Activated CD4-positive, CD25-positive, alpha-beta regulatory T cell treated with anti-CD3 and anti-CD28 coated beads, Interleukin-2, amount 50 U/mL, for 16 hours (primary cell): Measurements from ENCODE around the gene RAB3GAP1.
"Not testable (repeated sequence)": the region's sequence is repeated elsewhere in the genome, so short reads cannot be mapped to it uniquely, and the experiment has no call there.

Source experiments
- DNase-seq: peaks from one replicate; pipeline ENCODE4 v3.0.0-alpha.2; 2020; ENCODE audit warnings: low read depth, low spot score

Gene RAB3GAP1

DNA sequence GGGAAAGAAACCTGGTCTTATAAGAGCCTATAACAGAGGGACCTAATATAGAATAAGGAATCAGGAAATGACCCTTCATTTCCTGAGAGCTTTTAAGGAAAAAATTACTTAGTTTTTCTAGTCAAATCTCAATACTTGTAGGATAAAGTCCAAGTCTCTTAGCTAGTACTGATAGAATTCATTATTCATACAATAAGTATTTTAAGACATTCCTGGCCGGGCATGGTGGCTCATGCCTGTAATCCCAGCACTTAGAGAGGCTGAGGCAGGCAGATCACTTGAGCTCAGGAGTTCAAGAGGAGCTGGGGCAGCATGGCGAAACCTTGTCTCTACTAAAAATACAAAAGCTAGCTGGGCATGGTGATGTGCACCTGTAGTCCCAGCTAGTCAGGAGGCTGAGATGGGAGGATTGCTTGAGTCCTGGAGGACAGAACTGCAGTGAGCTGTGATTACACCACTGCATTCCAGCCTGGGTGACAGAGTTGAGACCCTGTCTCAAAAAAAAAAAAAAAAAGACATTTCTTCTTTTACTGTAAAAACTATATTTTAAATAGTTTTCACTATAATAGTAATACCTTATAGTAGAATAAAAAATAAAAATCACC is 3.2 kb downstream of the RAB3GAP1 start:
- no peak for DNase-seq

DNA sequence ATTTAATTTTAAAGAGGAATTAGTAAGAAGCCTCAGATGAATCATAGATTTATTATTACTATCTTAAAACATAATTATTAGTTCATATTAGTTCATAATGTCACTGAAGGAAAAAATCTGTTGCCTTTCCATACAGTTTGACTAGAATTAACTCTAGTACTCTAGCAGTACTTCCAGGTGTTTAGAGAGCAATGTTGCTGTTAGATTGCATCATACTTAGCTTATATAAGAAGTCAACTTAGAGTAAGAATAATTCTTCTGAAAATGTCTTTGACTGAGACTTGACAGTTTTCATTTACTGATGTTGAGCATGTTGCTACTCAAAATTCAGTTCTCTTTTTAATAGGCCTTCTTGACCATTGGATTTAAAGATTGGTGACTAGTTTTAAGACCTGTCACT is 4.7 kb downstream of the RAB3GAP1 start:
- DNase-seq: no peak

DNA sequence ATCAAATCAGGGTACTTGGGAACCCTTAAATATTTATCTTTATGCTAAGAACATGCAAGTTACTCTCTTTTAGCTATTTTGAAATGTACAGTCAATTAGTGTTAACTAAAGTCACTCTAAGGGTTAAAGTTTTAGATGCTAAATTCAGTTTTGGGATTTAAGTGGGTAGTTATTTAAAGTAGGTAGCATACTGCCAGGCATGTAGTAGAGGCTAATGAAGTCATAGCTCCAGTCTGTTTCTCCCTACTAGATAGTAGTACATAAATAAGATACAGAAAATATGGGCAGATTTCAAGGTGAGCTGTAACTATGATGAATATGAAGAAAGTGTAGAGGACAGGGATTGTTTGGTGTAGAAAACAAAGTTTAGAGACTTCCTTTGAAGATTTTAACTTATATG is 7.5 kb downstream of the RAB3GAP1 start:
- no peak for DNase-seq

DNA sequence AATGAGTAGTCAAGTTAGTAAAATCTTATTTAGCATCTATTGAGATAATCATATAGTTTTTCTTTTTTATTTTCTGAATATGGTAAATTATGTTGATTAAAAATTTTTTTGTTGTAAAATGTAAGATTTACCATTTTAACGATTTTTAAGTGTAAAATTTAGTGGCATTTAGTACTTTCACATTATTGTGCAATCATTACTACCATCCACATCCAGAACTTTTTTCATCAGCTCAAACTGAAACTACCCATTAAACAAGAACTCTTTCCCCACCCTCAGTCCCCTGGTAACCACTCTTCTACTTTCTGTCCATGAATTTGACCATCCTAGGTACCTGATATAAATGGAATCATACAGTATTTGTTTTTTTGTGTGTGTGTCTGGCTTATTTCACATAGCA is 11.1 kb downstream of the RAB3GAP1 start:
- no peak for DNase-seq

DNA sequence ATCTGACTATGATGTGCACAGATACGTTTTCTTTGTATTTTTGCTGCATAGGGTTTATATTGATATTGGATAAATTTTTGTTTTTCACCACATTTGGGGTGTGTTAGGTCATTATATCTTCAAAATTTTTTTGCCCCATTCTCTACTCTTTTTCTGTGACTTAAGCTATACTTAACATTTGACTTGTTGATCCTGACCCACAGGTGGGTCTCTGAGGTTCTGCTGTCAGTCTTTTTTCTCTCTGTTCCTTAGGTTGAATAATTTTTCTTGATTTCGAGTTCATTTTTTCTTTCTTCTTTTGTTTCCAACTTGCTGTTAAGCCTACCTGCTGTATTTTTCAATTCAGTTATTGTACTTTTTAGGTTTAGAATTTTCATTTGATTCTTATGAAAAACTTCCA is 12.1 kb downstream of the RAB3GAP1 start:
- DNase-seq: no peak

DNA sequence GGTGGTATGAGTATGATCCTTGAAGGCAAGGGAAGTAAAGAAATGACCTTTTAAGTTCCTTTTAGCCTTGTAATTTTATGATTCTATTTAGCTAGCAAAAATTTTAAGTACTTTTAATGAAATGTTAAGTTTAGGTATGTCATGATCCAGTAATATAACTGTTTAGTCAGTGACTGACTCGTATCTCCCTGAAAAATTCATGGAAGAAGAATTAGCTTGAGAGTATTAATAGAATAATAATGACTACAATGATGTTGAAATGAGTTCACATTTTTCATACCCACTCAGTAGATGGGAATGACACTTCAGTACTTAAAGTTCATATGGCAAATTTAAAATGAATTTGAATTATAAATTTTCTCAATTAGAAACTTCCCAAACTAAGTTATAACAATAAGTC is 14.6 kb downstream of the RAB3GAP1 start:
- DNase-seq: no peak

DNA sequence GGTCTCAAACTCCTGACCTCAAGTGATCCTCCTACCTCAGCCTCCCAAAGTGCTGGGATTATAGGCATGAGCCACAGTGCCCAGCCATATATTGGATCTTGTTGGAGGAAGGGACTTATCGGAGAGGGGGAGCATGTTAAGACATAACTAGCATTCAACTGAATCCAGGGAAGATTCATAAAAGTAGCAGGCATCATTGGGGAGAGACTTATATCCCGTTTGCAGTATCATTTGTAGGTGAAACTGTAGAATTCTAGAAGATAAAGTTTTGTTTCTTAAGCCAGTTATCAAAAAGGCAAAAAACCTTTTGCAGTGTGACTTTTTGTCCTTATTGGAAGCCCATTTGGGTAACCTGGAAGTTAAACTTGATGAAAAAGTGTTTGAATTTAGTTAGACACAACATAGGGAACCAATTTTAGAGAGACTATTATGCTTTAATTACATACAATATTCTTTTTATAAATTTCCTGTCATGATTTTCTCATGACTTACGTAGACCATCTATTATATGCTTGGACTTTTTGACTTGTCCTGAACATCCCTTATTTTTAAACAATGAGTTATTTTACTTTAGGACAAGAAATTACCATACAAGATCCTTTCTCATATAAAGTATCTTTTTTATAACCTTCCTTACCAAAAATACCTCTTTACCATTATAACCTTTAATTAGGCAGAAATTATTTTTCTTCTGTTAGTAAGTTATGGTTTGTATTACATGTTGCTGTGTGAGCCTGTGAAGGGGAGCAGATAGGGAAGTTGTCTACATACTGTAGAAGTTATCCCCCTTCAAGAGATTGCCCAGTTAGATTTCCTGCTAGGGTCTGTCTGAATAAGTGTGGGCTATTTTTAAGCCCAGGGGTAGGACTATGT is 20.3 kb downstream of the RAB3GAP1 start:
- DNase-seq: no peak

DNA sequence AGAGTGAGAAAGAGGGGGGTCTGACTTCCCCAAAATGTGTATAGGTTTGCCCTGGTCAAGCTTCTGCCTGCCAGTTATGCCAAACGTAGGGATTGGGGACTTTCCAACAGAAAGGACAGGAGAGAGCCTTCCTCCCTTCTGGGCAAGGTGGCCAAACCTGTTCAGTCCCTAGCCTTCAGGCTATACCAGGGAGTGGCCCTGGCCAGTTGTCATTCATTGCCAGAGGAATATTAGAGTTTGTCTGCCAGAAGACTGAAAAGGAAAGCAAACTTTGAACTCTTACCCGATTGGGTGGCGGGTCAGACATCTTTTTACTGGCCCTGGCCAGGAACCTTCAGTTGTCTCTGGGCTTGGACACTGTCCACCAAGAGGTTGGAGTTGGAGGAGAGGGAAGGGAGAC is 22.1 kb downstream of the RAB3GAP1 start:
- DNase-seq: no peak

DNA sequence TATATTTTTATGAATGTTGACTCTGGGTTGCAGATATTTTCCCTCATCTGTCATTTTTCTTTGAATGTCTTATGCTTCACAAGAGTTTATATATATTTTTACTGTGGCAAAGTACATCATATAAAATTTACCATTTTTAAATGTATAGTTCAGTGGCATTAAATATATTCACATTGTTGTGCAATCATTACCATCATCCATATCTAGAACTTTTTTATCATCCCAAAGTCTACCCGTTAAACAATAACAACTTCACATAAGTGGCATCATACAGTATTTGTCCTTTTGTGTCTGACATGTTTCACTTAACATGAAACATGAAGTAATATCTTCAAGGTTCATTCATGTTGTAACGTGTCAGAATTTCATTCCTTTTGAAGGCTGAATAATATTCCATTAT is 24.5 kb downstream of the RAB3GAP1 start:
- no peak for DNase-seq

DNA sequence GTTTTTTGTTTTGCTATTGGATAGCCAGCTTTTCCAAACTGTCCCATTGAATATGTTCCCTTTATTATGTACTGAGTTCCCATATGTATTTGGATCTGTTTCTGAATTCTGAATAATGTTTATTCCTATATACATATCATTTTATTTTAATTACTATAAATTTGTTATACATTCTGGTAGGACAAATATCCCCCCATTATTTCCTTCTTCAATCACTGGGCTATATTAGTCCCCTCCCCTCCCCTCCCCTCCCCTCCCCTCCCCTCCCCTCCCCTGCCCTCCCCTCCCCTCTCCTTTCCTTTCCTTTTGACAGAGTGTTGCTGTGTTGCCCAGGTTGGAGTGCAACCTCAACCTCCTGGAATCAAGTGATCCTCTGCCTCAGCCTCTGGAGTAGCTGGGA is 26.3 kb downstream of the RAB3GAP1 start:
- no peak for DNase-seq

DNA sequence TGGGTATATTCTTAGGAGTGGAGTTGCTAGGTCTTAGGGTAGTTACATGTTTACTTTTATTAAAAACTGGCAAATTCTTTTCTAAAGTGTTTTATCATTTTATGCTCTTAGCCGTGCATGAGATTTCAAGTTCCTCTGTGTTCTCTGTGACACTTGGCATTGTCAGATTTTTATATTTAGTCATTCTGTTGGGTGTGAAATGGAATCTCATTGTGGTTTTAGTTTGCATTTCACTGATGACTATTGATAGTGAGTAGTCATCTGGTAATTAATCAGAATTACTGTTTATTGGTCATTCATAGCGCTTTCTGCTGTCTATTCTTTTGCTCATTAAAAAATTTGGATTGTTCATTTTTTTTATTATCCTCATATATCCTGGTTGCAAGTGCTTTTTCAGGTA is 34.1 kb downstream of the RAB3GAP1 start:
- no peak for DNase-seq

DNA sequence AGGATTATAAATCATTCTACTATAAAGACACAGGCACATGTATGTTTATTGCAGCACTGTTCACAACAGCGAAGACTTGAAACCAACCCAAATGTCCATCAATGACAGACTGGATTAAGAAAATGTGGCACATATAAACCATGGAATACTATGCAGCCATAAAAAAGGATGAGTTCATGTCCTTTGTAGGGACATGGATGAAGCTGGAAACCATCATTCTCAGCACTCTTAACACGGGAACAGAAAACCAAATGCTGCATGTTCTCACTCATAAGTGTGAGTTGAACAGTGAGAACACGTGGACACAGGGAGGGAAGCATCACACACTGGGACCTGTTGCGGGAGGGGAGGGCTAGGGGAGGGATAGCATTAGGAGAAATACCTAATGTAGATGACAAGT is 37.5 kb downstream of the RAB3GAP1 start:
- not testable (repeated sequence) for DNase-seq

DNA sequence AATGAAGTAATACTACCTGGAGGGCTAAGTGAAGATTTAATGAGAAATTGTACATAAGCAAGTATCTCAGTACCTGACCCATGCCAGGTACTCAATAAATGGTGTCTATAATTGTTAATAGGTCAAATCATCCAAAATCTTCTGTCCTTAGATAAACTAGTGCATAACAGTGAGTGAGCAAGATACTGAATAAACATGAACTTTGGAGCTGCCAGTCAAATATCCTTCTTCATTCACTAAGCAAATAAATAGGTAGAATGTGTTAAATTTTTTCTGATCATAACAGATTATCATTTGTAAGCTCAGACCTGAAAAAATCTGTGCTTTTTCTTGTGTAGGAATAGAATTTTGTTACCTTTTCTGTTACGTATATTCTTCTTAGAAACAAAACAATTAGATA is 39.6 kb downstream of the RAB3GAP1 start:
- DNase-seq: no peak

DNA sequence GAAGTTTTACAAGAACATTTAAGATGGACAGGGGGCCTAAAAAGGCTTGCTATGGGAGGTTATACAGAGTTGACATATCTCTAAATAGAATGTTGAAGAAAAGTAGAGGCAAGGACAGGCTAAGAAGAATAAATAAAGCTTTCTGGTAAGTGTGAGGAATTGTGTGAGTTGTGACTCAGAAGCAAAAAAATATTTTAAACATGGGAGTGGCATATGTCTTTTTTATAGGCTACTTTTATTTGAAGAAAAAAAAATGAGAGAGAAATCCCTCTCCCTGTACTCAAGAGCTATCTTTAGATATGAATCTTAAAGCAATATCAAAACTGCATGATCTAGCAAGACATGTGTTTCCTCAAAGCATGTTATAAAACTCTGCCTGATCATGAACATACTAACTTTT is 41.1 kb downstream of the RAB3GAP1 start:
- no peak for DNase-seq

DNA sequence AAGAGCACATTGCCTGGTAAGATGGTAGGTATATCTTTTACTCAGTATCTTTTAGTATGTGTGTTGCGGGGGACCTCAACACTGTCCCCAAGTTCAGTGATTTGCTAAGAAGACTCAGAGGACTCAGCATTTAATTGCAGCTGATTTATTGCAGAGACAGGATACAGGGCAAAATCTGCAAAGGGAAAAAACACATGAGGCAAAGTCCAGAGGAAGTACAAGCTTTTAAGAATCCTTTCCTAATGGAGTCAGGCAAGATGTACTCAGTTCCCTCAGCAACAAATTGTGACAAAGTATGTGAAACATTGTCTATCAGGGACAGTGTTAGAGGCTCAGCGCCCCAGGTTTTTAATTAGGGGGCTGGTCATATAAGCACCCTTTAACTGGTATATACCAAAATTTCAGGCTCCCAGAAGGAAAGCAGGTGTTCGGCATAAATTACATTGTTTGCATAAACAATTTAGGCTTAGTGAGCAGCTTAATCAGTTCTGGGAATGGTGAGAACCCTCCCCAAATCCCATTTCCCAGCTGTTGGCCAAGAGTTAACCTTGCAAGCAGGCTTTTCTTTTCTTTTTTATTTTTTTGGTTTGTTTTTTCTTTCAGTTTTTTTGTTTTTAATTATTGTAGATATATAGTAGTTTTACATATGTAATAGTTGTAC is 41.7 kb downstream of the RAB3GAP1 start:
- DNase-seq: no peak

DNA sequence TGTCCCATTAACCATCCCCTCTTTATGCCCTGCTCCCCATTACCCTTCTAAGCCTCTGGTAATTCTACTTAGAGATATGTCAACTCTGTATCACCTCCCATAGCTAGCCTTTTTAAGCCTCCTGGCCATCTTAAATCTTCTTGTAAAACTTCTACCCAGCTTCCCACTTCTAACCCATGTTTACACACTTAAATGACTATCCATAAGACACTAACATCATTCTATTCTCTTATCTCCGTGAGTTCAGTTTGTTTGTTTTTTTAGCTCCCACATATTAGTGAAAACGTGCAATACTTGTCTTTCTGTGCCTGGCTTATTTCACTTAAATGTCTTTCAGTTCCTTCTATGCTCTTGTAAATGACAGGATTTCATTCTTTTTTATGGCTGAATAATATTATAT is 42.4 kb downstream of the RAB3GAP1 start:
- DNase-seq: no peak

DNA sequence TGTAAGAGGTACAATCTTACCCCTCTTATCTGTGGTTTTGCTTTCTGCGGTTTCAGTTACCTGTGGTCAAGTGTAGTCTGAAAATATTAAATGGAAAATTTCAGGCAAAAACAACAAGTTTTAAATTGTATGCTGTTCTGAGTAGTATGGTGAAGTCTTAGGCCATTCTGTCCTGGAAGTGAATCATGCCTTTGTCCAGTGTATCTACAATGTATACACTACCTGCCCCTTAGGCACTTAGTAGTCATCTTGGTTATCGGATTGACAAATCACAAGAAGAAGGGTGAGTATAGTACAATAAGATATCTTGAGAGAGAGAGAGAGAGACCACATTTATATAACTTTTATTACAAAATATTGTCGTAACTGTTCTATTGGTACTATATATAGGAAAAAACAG is 43.5 kb downstream of the RAB3GAP1 start:
- no peak for DNase-seq

DNA sequence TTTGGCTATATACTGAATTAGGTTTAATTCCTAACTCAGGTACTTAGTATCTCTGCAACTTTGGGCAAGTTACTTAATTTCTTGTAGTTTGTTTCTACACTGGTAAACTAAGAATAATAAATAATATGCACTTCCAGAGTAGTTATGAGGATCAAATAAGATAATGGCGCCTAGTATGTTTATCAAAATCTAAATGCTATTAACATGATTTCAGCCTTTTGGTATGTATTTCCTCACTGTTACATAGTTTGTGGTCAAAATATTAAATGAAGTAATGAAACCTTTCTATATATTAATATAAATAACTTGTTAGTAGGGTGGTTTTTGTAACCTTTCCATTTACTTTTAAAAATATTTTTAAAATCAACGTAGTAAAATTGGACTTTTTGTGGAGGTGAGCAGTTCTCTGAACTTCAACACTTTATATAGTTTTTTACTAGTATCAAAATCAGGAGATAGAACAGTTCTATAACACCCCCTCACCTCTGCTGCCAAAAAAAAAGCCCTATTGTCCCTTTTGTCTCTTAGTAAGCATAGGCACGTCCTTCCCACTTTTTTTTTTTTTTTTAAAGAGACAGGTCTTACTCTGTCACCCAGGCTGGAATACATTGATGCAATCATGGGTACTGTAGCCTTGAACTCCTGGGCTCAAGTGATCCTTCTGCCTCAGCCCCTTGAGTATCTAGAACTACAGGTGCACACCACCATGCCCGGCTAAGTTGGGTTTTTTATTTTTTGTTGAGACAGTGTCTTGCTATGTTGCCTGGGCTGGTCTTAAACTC is 44.8 kb downstream of the RAB3GAP1 start:
- no peak for DNase-seq

DNA sequence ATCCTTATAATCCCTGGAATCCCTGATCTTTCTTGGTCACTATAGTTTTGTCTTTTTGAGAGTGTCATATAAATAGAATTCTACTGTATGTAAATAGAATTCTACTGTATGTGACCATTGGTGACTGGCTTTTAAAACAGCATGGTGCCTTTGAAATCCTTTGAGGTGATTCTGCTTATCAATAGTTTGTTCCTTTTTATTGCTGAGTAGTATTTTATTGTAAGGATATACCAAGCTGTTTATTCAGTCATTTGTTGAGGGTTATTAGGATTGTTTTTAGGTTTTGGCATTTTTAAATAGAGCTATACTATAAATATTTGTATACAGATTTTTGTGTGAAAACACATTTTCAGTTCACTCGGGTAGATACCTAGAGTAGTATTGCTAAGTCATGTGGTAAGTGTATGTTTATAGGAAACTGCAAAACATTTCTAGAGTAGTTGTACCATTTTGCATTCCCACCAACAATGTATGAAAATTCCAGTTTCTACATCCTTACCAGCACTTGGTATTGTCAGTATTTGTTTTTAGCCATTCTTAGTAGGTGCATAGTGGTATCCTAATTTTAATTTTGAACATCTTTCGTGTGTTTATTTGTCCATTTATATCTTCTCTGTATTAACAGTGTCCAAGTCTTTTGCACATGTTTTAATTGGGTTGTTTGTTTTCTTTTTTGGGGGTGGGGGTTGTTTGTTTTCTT is 45.6 kb downstream of the RAB3GAP1 start:
- DNase-seq: no peak

DNA sequence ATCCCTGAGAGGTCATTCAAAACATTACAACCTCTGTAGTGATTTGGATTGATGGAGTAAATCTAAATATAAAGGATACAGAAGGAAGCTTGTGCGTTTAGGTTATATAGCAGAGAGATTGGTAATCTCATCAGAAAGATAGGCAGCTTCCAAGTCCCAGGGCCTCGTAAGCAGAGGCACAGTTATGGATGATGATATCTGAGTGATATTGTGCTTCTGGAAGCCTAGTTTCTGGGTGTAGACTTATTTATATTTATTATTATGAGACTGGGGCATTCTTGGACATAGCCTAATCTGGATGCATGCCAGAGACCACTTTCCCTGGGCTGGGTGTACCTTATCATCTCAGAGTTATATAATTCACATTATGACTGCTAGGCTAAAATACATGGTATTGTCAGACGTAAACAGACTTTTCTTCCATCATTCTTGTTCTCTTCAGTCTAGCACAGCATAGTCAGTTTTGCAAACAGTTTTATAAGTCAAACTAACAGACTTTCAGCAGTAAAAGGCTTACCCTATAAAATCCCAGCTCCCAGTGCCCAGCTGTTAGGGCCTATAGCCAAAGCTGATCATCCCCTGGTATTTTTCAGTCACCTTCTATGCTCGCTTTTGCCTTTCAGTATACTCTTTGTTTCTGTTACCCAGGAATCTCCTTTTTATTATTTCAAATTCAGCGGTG is 47.9 kb downstream of the RAB3GAP1 start:
- DNase-seq: no peak

DNA sequence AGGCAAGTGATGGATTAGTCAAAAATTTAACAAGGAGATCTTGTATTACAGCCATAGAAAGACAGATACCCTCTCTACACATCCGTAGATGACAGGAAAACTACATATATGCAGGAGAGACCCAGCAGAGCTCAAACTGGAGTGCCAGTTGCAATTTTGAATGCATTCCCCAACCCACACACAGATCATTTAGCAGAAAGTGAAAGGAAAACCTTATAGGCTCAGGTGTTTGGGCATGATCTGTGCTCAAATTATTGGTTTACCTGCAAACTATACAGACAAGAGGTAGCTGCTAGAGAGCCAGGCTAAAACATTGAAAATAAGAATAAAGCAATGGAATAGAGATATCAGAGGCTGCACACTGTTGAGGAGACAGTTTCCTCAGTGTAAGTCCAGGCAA is 51.8 kb downstream of the RAB3GAP1 start:
- no peak for DNase-seq
